Keratinocyte (primary cell): ENCODE measurements around the gene TEX48. TPM values are rescaled to one million over a fixed set of nuclear protein-coding genes. Genes with fewer than 3 reads are reported as not detected.

ENCODE experiments used
- DNase-seq: peaks from one replicate; pipeline ENCODE4 v3.0.0-alpha.2; 2011; ENCODE audit warnings: low read depth, missing footprints, low spot score
- FAIRE-seq: peaks from 2 replicates; lab custom pipeline; 2011; peaks lifted over from hg19 to GRCh38; lab: Jason Lieb, UNC
- H2AFZ ChIP-seq: 2 replicates; pipeline ENCODE4 v1.6.0; 2012; ENCODE audit warnings: low read length, control low read depth, inconsistent platforms; ENCODE audit not compliant: control insufficient read depth
- H3K27ac ChIP-seq: 2 replicates; pipeline ENCODE4 v1.5.1; 2011; ENCODE audit warnings: low read length; ENCODE audit not compliant: control insufficient read depth, insufficient read depth
- H3K27me3 ChIP-seq: 3 replicates; pipeline ENCODE4 v1.6.0; 2011; ENCODE audit warnings: low read length; ENCODE audit not compliant: control insufficient read depth, insufficient read depth; ENCODE audit errors: extremely low read depth
- H3K36me3 ChIP-seq, 2 experiments: 2 replicates in 1 of 2; 3 replicates in 1 of 2; pipeline ENCODE4 v1.5.1; 2011; ENCODE audit warnings: low read length in 2 of 2, mild to moderate bottlenecking in 1 of 2; ENCODE audit not compliant: control insufficient read depth in 2 of 2, insufficient read depth in 2 of 2; ENCODE audit errors: extremely low read depth in 1 of 2
- H3K4me1 ChIP-seq: 3 replicates; pipeline ENCODE4 v1.5.1; 2011; ENCODE audit warnings: low read length; ENCODE audit not compliant: control insufficient read depth, insufficient read depth; ENCODE audit errors: extremely low read depth
- H3K4me2 ChIP-seq: 3 replicates; pipeline ENCODE4 v1.6.0; 2011; ENCODE audit warnings: low read depth, low read length; ENCODE audit not compliant: control insufficient read depth, insufficient read depth; ENCODE audit errors: extremely low read depth
- H3K4me3 ChIP-seq, 3 experiments: fragments of 200-600 bp in 1 of 3; sonication (generic) in 1 of 3; 2 replicates in 2 of 3; 3 replicates in 1 of 3; pipeline ENCODE4 v1.5.1; 2011 to 2016; ENCODE audit warnings: low read length in 3 of 3, mild to moderate bottlenecking in 3 of 3, control low read depth in 2 of 3, inconsistent platforms in 1 of 3, low read depth in 1 of 3, mixed read lengths in 1 of 3, mixed run types in 1 of 3, moderate library complexity in 1 of 3; ENCODE audit not compliant: control insufficient read depth in 2 of 3, insufficient read depth in 2 of 3; ENCODE audit errors: extremely low read depth in 1 of 3
- H3K79me2 ChIP-seq: 2 replicates; pipeline ENCODE4 v1.6.0; 2012; ENCODE audit warnings: low read length; ENCODE audit not compliant: control insufficient read depth, insufficient read depth
- H3K9ac ChIP-seq: 3 replicates; pipeline ENCODE4 v1.6.0; 2011; ENCODE audit warnings: low read length; ENCODE audit not compliant: control insufficient read depth, insufficient read depth; ENCODE audit errors: extremely low read depth
- H3K9me1 ChIP-seq: 3 replicates; pipeline ENCODE4 v1.6.0; 2011; ENCODE audit warnings: low read length; ENCODE audit not compliant: control insufficient read depth, insufficient read depth; ENCODE audit errors: extremely low read depth
- H3K9me3 ChIP-seq: 2 replicates; pipeline ENCODE4 v1.5.1; 2012; ENCODE audit warnings: low read depth, low read length; ENCODE audit not compliant: control insufficient read depth
- H4K20me1 ChIP-seq: 3 replicates; pipeline ENCODE4 v1.6.0; 2011; ENCODE audit warnings: low read length; ENCODE audit not compliant: control insufficient read depth, insufficient read depth; ENCODE audit errors: extremely low read depth
- EZH2 ChIP-seq: IDR thresholded peaks from one replicate; pipeline ENCODE4 v1.6.1; 2012; ENCODE audit warnings: inconsistent platforms, mild to moderate bottlenecking, low read length, moderate library complexity
- dilution Hi-C: fragments of 300-500 bp; cut with MboI; formaldehyde crosslinking; loops from one replicate; pipeline ENCODE4 v1.7.0; 2020; ENCODE audit warnings: low sequenced_read_pairs; ENCODE audit not compliant: extremely low pct_ligation_motif_present
- polyA plus RNA-seq, 5 experiments: library from polyadenylated mRNA; depleted of rRNA in 3 of 5; stranded (reverse) in 3 of 5; stranded (forward) in 1 of 5; unstranded in 1 of 5; fragments of >200 nt; gene quantifications; 1 replicate in 1 of 5; 2 replicates in 3 of 5; 3 replicates in 1 of 5; pipeline versions ENCODE4 v1.2.1 to v1.2.3, GENCODE V29; 2011 to 2012; ENCODE audit warnings: missing spikeins in 2 of 5, low read depth in 1 of 5, low replicate concordance in 1 of 5
- TF ChIP-seq, protein P1 (sequence below), 3 experiments: IDR thresholded peaks in 1 of 3; conservative IDR thresholded peaks in 1 of 3; optimal IDR thresholded peaks in 1 of 3; 2 replicates in 2 of 3; 3 replicates in 1 of 3; pipeline versions ENCODE3 to v1.5.1; 2011; ENCODE audit warnings: low read length in 3 of 3, mild to moderate bottlenecking in 3 of 3, moderate library complexity in 2 of 3, control low read depth in 1 of 3, inconsistent platforms in 1 of 3; ENCODE audit not compliant: insufficient read depth in 2 of 3; ENCODE audit errors: extremely low read depth in 1 of 3

The TEX48 gene
- polyA plus RNA-seq, 1 donor (not counting 4 experiments of a cell fraction or from before 2014, with no cell fraction given): not detected

DNA sequence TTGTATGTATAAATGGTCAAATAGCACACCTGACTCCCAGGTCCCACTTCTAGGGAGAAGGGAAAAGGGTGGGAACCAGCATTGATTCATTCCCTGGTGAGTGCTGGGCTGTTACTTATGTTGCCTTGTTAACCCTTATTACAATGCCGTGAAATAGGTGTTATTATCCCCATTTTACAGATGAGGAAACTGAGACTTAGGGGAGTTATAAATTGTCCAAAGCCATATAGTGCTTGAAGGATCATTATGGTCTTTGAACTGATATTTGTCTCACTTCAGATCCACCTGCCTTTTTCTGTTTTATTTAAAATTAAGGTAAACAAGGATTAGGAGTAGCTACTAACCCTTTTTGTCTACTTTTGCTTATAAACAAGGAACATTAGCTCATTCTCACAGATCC, 54.4 kb downstream of the TEX48 start:
- Histone ChIP-seq H3K36me3 (peaks cover 0 to 5% of the 10 kb centered on the region in 2 experiments), H3K79me2 (no peaks in the 10 kb centered on the region), H3K9me3 (no peaks in the 10 kb centered on the region), H4K20me1 (no peaks in the 10 kb centered on the region), H3K4me2 (no peak overlapping the region), H3K9me1 (no peaks in the 10 kb centered on the region), H3K9ac (no peak overlapping the region), H2AFZ (no peak overlapping the region), H3K27ac (no peak overlapping the region), H3K4me1 (peaks cover 7% of the 10 kb centered on the region), H3K27me3 (no peaks in the 10 kb centered on the region), H3K4me3 (no peak overlapping the region)
- dilution Hi-C loops: no loop called here
- DNase-seq: no peak
- no peak for TF ChIP-seq EZH2
- TF ChIP-seq, protein P1, sequence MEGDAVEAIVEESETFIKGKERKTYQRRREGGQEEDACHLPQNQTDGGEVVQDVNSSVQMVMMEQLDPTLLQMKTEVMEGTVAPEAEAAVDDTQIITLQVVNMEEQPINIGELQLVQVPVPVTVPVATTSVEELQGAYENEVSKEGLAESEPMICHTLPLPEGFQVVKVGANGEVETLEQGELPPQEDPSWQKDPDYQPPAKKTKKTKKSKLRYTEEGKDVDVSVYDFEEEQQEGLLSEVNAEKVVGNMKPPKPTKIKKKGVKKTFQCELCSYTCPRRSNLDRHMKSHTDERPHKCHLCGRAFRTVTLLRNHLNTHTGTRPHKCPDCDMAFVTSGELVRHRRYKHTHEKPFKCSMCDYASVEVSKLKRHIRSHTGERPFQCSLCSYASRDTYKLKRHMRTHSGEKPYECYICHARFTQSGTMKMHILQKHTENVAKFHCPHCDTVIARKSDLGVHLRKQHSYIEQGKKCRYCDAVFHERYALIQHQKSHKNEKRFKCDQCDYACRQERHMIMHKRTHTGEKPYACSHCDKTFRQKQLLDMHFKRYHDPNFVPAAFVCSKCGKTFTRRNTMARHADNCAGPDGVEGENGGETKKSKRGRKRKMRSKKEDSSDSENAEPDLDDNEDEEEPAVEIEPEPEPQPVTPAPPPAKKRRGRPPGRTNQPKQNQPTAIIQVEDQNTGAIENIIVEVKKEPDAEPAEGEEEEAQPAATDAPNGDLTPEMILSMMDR (optimal IDR thresholded peaks at IDR 0.05 in 1 of 3, IDR thresholded peaks at IDR 0.05 in 1 of 3, conservative IDR thresholded peaks at IDR 0.05 in 1 of 3; ENCODE audit: extremely low read depth in 1 of 3, insufficient read depth in 2 of 3, low read length in 3 of 3): no peak
- FAIRE-seq: no peak

DNA sequence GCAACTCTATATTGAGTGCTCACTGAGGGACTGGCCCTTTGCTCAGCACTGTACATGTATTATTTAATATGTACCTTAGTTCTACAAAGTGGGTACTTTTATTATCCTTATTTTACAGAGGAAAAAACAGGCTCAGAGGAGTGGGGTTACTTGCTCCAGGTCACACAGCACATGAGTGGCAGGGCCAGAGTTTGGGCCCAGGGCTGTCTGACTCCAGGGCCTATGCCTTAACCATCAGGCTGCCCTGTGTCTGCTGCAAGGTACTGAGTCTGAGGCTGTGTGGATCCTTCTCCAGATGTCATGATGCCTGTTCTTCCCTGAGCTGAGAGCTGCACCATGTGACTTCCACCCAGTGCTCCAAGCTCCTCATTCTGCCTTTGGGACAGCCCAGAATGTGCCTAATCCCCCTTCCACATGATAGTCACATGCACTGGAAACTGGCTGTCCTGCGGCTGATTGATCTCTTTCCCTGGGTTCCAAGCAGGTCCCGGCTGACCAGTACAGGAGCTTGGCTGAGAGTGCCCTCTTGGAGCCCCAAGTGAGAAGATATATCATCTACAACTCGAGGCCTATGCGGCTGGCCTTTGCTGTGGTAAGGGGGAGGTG, 55.5 kb downstream of the TEX48 start:
- Histone ChIP-seq H4K20me1 (no peaks in the 10 kb centered on the region), H3K4me3 (no peak overlapping the region), H3K9me3 (no peaks in the 10 kb centered on the region), H3K9me1 (no peaks in the 10 kb centered on the region), H3K27me3 (no peaks in the 10 kb centered on the region), H3K79me2 (no peaks in the 10 kb centered on the region), H3K4me1 (peaks cover 13% of the 10 kb centered on the region), H3K4me2 (no peak overlapping the region), H3K27ac (no peak overlapping the region), H3K36me3 (peaks cover 0 to 5% of the 10 kb centered on the region in 2 experiments), H3K9ac (no peak overlapping the region), H2AFZ (no peak overlapping the region)
- DNase-seq (no peak), FAIRE-seq (no peak)
- TF ChIP-seq EZH2: no peak
- TF ChIP-seq, protein P1 (optimal IDR thresholded peaks at IDR 0.05 in 1 of 3, IDR thresholded peaks at IDR 0.05 in 1 of 3, conservative IDR thresholded peaks at IDR 0.05 in 1 of 3; ENCODE audit: extremely low read depth in 1 of 3, insufficient read depth in 2 of 3, low read length in 3 of 3): no peak
- dilution Hi-C loops: no loop called here
